Measurements from ENCODE around the gene PITX2.

The PITX2 gene

GRCh38 chr4:110623718-110624397 lies 981 bp upstream of the PITX2 start:
- Histone ChIP-seq H3K4me1 (ENCODE audit: insufficient read depth, poor library complexity, severe bottlenecking) (no peaks in the 10 kb centered on the region), H3K9me3 (ENCODE audit: severe bottlenecking) (no peaks in the 10 kb centered on the region), H3K4me3 (ENCODE audit: severe bottlenecking) (no peak overlapping the region), H3K27ac (ENCODE audit: poor library complexity, severe bottlenecking) (no peak overlapping the region), H3K36me3 (ENCODE audit: low read depth) (no peaks in the 10 kb centered on the region), H3K27me3 (ENCODE audit: insufficient read depth, poor library complexity, severe bottlenecking) (peaks cover 100% of the 10 kb centered on the region)
- TF ChIP-seq CTCF (IDR thresholded peaks at IDR 0.05; ENCODE audit: poor library complexity, severe bottlenecking): no peak
- DNase-seq (ENCODE audit: low spot score) (no peak), ATAC-seq (ENCODE audit: low read depth) (no peak)

GRCh38 chr4:110621839-110622751 lies 782 bp downstream of the PITX2 start:
- Histone ChIP-seq H3K4me3 (ENCODE audit: severe bottlenecking) (peak overlapping the region; percentile 36), H3K36me3 (ENCODE audit: low read depth) (no peaks in the 10 kb centered on the region), H3K4me1 (ENCODE audit: insufficient read depth, poor library complexity, severe bottlenecking) (no peaks in the 10 kb centered on the region), H3K27ac (ENCODE audit: poor library complexity, severe bottlenecking) (no peak overlapping the region), H3K9me3 (ENCODE audit: severe bottlenecking) (no peaks in the 10 kb centered on the region), H3K27me3 (ENCODE audit: insufficient read depth, poor library complexity, severe bottlenecking) (peaks cover 100% of the 10 kb centered on the region)
- DNase-seq (ENCODE audit: low spot score) (no peak), ATAC-seq (ENCODE audit: low read depth) (0 out of 3 replicates have a peak, but pooled peaks have one; percentile 2)
- no peak for TF ChIP-seq CTCF (IDR thresholded peaks at IDR 0.05; ENCODE audit: poor library complexity, severe bottlenecking)

DNA sequence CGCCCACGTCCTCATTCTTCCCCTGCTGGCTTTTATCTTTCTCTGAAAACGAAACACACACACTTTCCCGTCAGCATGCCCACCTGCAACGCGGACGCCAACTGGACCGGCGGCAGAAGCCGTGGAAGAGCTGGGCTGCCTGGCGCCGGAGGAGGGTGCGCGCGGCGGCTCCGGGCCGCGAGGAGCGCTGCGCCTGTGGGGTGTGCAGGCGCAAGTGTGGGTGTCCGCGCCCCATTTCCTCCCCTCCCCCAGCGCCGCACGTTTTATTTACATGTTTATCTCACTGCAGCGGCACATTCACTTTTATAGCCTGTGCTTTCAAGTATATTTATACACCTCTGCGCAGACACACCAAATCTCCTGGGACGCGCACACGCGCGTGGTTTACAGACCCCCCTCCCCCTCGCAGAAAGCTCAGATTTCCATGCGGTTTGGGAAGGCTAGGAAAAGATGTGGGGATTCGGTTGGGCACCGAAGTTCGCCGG lies 1.5 kb downstream of the PITX2 start:
- Histone ChIP-seq H3K27me3 (ENCODE audit: insufficient read depth, poor library complexity, severe bottlenecking) (peaks cover 100% of the 10 kb centered on the region), H3K27ac (ENCODE audit: poor library complexity, severe bottlenecking) (no peak overlapping the region), H3K9me3 (ENCODE audit: severe bottlenecking) (no peaks in the 10 kb centered on the region), H3K36me3 (ENCODE audit: low read depth) (no peaks in the 10 kb centered on the region), H3K4me3 (ENCODE audit: severe bottlenecking) (no peak overlapping the region), H3K4me1 (ENCODE audit: insufficient read depth, poor library complexity, severe bottlenecking) (no peaks in the 10 kb centered on the region)
- ATAC-seq (ENCODE audit: low read depth) (no peak), DNase-seq (ENCODE audit: low spot score) (no peak)
- TF ChIP-seq CTCF (IDR thresholded peaks at IDR 0.05; ENCODE audit: poor library complexity, severe bottlenecking): no peak

GRCh38 chr4:110620691-110621327 lies 2.1 kb downstream of the PITX2 start:
- H3K9me3 ChIP-seq (ENCODE audit: severe bottlenecking): no peaks in the 10 kb centered on the region
- no peak overlapping the region for H3K4me3 ChIP-seq (ENCODE audit: severe bottlenecking)
- H3K27ac ChIP-seq (ENCODE audit: poor library complexity, severe bottlenecking): no peak overlapping the region
- no peaks in the 10 kb centered on the region for H3K36me3 ChIP-seq (ENCODE audit: low read depth)
- no peak for TF ChIP-seq CTCF (IDR thresholded peaks at IDR 0.05; ENCODE audit: poor library complexity, severe bottlenecking)
- ATAC-seq (ENCODE audit: low read depth) (no peak), DNase-seq (ENCODE audit: low spot score) (peak; percentile 54)
- no peaks in the 10 kb centered on the region for H3K4me1 ChIP-seq (ENCODE audit: insufficient read depth, poor library complexity, severe bottlenecking)
- H3K27me3 ChIP-seq (ENCODE audit: insufficient read depth, poor library complexity, severe bottlenecking): peaks cover 100% of the 10 kb centered on the region

Measured in RWPE2 (cell line).